SU-DHL-6 (cell line): Measurements from ENCODE around the gene LY6G6C.

Source experiments
- H2AFZ ChIP-seq: fragments of 200-600 bp; sonication (generic); 2 replicates; pipeline ENCODE4 v1.6.1; 2014; ENCODE audit warnings: low read depth, mild to moderate bottlenecking, moderate library complexity, mixed read lengths, antibody characterized with exemption, low read length; ENCODE audit not compliant: severe bottlenecking
- H3F3A ChIP-seq: fragments of 200-600 bp; shearing (Covaris generic); 2 replicates; pipeline ENCODE4 v1.6.0; 2016; ENCODE audit warnings: antibody characterized with exemption, mild to moderate bottlenecking; ENCODE audit not compliant: insufficient read depth
- H3K27ac ChIP-seq: fragments of 200-600 bp; sonication (generic); 2 replicates; pipeline ENCODE4 v1.5.1; 2016; ENCODE audit warnings: low read depth, mild to moderate bottlenecking, low read length, moderate library complexity, mixed read lengths
- H3K27me3 ChIP-seq: fragments of 200-600 bp; sonication (generic), shearing (Covaris generic); 2 replicates; pipeline ENCODE4 v1.6.0; 2014; ENCODE audit warnings: mild to moderate bottlenecking, low read length
- H3K36me3 ChIP-seq: fragments of 200-600 bp; sonication (generic); 2 replicates; pipeline ENCODE4 v1.6.1; 2014; ENCODE audit warnings: mild to moderate bottlenecking, low read length, mixed read lengths
- H3K4me2 ChIP-seq: fragments of 300-600, 200-600 bp; shearing (Covaris generic), sonication (generic); 2 replicates; pipeline ENCODE4 v1.6.0; 2014; ENCODE audit warnings: low read length, low read depth, mild to moderate bottlenecking; ENCODE audit not compliant: poor library complexity, severe bottlenecking
- H3K4me3 ChIP-seq: fragments of 200-600 bp; sonication (generic); 2 replicates; pipeline ENCODE4 v1.5.1; 2014; ENCODE audit warnings: antibody characterized with exemption, low read length, mild to moderate bottlenecking, mixed read lengths; ENCODE audit not compliant: insufficient read depth, poor library complexity, severe bottlenecking
- H3K79me2 ChIP-seq: fragments of 200-600 bp; sonication (generic); 2 replicates; pipeline ENCODE4 v1.6.1; 2014; ENCODE audit warnings: mild to moderate bottlenecking, low read length, moderate library complexity; ENCODE audit not compliant: insufficient read depth
- H3K9ac ChIP-seq: fragments of 200-600 bp; sonication (generic); 2 replicates; pipeline ENCODE4 v1.7.0; 2014; ENCODE audit warnings: mild to moderate bottlenecking, low read length
- H3K9me2 ChIP-seq: fragments of 200-600 bp; sonication (generic); replicated peaks from 2 replicates; pipeline ENCODE4 v1.6.1; 2014; ENCODE audit warnings: low read length; ENCODE audit not compliant: insufficient read depth
- H3K9me3 ChIP-seq: fragments of 200-600 bp; sonication (generic); 2 replicates; pipeline ENCODE4 v1.6.1; 2014; ENCODE audit warnings: low read length, mixed read lengths; ENCODE audit not compliant: insufficient read depth
- H4K20me1 ChIP-seq: fragments of 200-600 bp; sonication (generic); 2 replicates; pipeline ENCODE4 v1.6.1; 2014; ENCODE audit warnings: low read depth, mild to moderate bottlenecking, antibody characterized with exemption, low read length, moderate library complexity, mixed read lengths
- EZH2phosphoT487 ChIP-seq: fragments of 200-600 bp; sonication (generic), shearing (Covaris generic); conservative IDR thresholded peaks from 2 replicates; pipeline ENCODE4 v1.6.1; 2018; ENCODE audit warnings: mild to moderate bottlenecking, antibody characterized with exemption, low read length, moderate library complexity, mixed read lengths
- TF ChIP-seq, protein P1 (sequence below): fragments of 200-600 bp; sonication (generic); IDR thresholded peaks from one replicate; pipeline ENCODE4 v1.5.1; 2017; ENCODE audit warnings: antibody characterized with exemption, mild to moderate bottlenecking, low read length, moderate library complexity; ENCODE audit not compliant: insufficient read depth, poor library complexity, severe bottlenecking

The LY6G6C gene

GRCh38 chr6:31687321-31687720, 34.2 kb downstream of the LY6G6C start:
- H3K27ac ChIP-seq, result no peak overlapping the region
- H3K36me3 ChIP-seq, result no peaks in the 10 kb centered on the region

GRCh38 chr6:31686483-31686882, 35.1 kb downstream of the LY6G6C start:
- Histone ChIP-seq H4K20me1 (no peaks in the 10 kb centered on the region), H3K36me3 (no peaks in the 10 kb centered on the region), H3K9ac (no peak overlapping the region), H3K27ac (no peak overlapping the region), H3K9me3 (no peaks in the 10 kb centered on the region), H3F3A (no peaks in the 10 kb centered on the region), H3K79me2 (no peaks in the 10 kb centered on the region), H3K4me2 (no peak overlapping the region), H3K9me2 (no peaks in the 10 kb centered on the region), H3K4me3 (no peak overlapping the region), H3K27me3 (no peaks in the 10 kb centered on the region), H2AFZ (no peak overlapping the region)
- TF ChIP-seq, protein P1, sequence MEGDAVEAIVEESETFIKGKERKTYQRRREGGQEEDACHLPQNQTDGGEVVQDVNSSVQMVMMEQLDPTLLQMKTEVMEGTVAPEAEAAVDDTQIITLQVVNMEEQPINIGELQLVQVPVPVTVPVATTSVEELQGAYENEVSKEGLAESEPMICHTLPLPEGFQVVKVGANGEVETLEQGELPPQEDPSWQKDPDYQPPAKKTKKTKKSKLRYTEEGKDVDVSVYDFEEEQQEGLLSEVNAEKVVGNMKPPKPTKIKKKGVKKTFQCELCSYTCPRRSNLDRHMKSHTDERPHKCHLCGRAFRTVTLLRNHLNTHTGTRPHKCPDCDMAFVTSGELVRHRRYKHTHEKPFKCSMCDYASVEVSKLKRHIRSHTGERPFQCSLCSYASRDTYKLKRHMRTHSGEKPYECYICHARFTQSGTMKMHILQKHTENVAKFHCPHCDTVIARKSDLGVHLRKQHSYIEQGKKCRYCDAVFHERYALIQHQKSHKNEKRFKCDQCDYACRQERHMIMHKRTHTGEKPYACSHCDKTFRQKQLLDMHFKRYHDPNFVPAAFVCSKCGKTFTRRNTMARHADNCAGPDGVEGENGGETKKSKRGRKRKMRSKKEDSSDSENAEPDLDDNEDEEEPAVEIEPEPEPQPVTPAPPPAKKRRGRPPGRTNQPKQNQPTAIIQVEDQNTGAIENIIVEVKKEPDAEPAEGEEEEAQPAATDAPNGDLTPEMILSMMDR, result no peak
- no peak for TF ChIP-seq EZH2phosphoT487

More at GRCh38 chr6:31687321-31687720, 34.2 kb downstream of the LY6G6C start:
- Histone ChIP-seq H3K79me2 (no peaks in the 10 kb centered on the region), H3F3A (no peaks in the 10 kb centered on the region), H3K4me2 (no peak overlapping the region), H3K9ac (no peak overlapping the region), H3K9me3 (no peaks in the 10 kb centered on the region), H3K4me3 (no peak overlapping the region), H3K9me2 (no peaks in the 10 kb centered on the region), H4K20me1 (no peaks in the 10 kb centered on the region), H3K27me3 (no peaks in the 10 kb centered on the region), H2AFZ (no peak overlapping the region)
- no peak for TF ChIP-seq EZH2phosphoT487
- TF ChIP-seq, protein P1, result no peak

DNA sequence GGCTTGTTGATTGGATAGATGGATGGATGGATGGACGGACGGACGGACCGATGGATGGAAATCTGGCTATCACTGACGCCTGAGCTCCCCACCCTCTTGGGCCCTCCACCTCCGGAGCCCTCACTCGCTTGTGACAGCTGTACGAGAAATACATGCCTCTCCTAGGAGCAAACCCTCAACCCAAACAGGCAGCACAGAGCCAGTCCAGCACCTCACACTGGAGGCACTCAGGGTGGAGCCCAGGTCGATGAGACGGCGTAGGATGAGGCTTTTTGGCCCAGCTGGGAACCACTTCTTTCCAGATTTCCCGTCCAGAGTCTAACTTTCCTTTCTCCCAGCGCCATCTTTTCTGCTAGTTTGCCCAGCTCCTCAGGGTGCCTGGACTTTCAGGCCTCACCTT, 38.0 kb downstream of the LY6G6C start:
- no peak overlapping the region for H3K27ac ChIP-seq
- no peaks in the 10 kb centered on the region for H3F3A ChIP-seq
- H3K9me3 ChIP-seq, result no peaks in the 10 kb centered on the region
- no peak for TF ChIP-seq EZH2phosphoT487
- TF ChIP-seq, protein P1, result no peak
- no peaks in the 10 kb centered on the region for H3K9me2 ChIP-seq
- no peaks in the 10 kb centered on the region for H3K36me3 ChIP-seq
- no peaks in the 10 kb centered on the region for H3K27me3 ChIP-seq
- no peak overlapping the region for H3K4me2 ChIP-seq
- no peak overlapping the region for H3K4me3 ChIP-seq
- no peak overlapping the region for H2AFZ ChIP-seq
- H4K20me1 ChIP-seq, result no peaks in the 10 kb centered on the region
- no peak overlapping the region for H3K9ac ChIP-seq
- H3K79me2 ChIP-seq, result no peaks in the 10 kb centered on the region
